GM12801 (cell line): ENCODE results near the gene GHSR.

Experiments
- CTCF ChIP-seq: IDR thresholded peaks from one replicate; pipeline ENCODE4 v1.5.1; 2011; ENCODE audit warnings: control low read depth; ENCODE audit not compliant: insufficient read length; ENCODE audit errors: extremely low read depth

GHSR gene

GRCh38 chr3:172415323-172415722 lies 32.9 kb downstream of the GHSR start:
- TF ChIP-seq CTCF: no peak

- no peak for TF ChIP-seq CTCF
These were observed 36.7 kb downstream of the GHSR start for GRCh38 chr3:172411478-172411947.

- TF ChIP-seq CTCF: no peak
These were observed 37.4 kb downstream of the GHSR start for GRCh38 chr3:172410702-172411477.

GRCh38 chr3:172407872-172408271 lies 40.4 kb downstream of the GHSR start:
- no peak for TF ChIP-seq CTCF

GRCh38 chr3:172405914-172406313 lies 42.3 kb downstream of the GHSR start:
- TF ChIP-seq CTCF: no peak

GRCh38 chr3:172404237-172404962 lies 43.9 kb downstream of the GHSR start:
- no peak for TF ChIP-seq CTCF

GRCh38 chr3:172402892-172403643 lies 45.2 kb downstream of the GHSR start:
- no peak for TF ChIP-seq CTCF
